DMS114 treated with DMSO at 0.1 percent for 48 hours (cell line): Measurements from ENCODE around the gene OR51B5.
"Not testable (repeated sequence)": the region's sequence is repeated elsewhere in the genome, so short reads cannot be mapped to it uniquely, and the experiment has no call there.

ENCODE experiments used
- DNase-seq: peaks from one replicate; lab custom pipeline; 2025; ENCODE audit not compliant: unreplicated experiment; lab: John Stamatoyannopoulos, UW

OR51B5 gene

GRCh38 chr11:5343474-5344335 is at the start of gene OR51B5:
Gene OR51B5, minus strand, starts transcription at chr11:5343524. Its CDS starts 0 bp downstream, at chr11:5343524.
- DNase-seq, result no peak

- DNase-seq, result no peak
These were observed 46.9 kb upstream of the OR51B5 start for GRCh38 chr11:5390210-5390609.

- DNase-seq, result no peak
These were observed 41.0 kb upstream of the OR51B5 start for GRCh38 chr11:5384335-5384734.

- no peak for DNase-seq
These were observed 40.3 kb upstream of the OR51B5 start, which contains the start of gene OR51M1 for GRCh38 chr11:5383576-5383975. Gene OR51M1, plus strand, starts transcription at chr11:5383812. Its CDS starts 5,587 bp downstream, at chr11:5389399.

- DNase-seq, result peak; percentile 8
These were observed 37.5 kb upstream of the OR51B5 start for GRCh38 chr11:5380740-5381342.

- DNase-seq, result no peak
These were observed 26.5 kb upstream of the OR51B5 start for GRCh38 chr11:5369789-5370188.

GRCh38 chr11:5368502-5369043 is 25.2 kb upstream of the OR51B5 start:
- no peak for DNase-seq

GRCh38 chr11:5367448-5368074 is 24.2 kb upstream of the OR51B5 start:
- no peak for DNase-seq

- no peak for DNase-seq
These were observed 23.5 kb upstream of the OR51B5 start for GRCh38 chr11:5366856-5367255.

- DNase-seq, result not testable (repeated sequence)
These were observed 23.0 kb upstream of the OR51B5 start for GRCh38 chr11:5366365-5366764.

GRCh38 chr11:5364214-5364613 is 20.9 kb upstream of the OR51B5 start:
- DNase-seq, result no peak

GRCh38 chr11:5363679-5364078 is 20.4 kb upstream of the OR51B5 start:
- DNase-seq, result no peak

- no peak for DNase-seq
These were observed 18.8 kb upstream of the OR51B5 start for GRCh38 chr11:5362017-5362625.

- not testable (repeated sequence) for DNase-seq
These were observed 12.7 kb upstream of the OR51B5 start for GRCh38 chr11:5356031-5356430.

- DNase-seq, result no peak
These were observed 7.9 kb upstream of the OR51B5 start, which contains the start of gene OR51B6 for GRCh38 chr11:5351208-5351607. Gene OR51B6, plus strand, starts transcription at chr11:5351508. Its CDS starts 0 bp downstream, at chr11:5351508.

GRCh38 chr11:5349550-5349949 is 6.2 kb upstream of the OR51B5 start:
- DNase-seq, result no peak

- DNase-seq, result no peak
These were observed 5.3 kb upstream of the OR51B5 start for GRCh38 chr11:5348551-5349194.

- DNase-seq, result no peak
These were observed 2.5 kb upstream of the OR51B5 start for GRCh38 chr11:5345831-5346230.

GRCh38 chr11:5339771-5340322 is 3.5 kb downstream of the OR51B5 start:
- no peak for DNase-seq

GRCh38 chr11:5337253-5337652 is 6.1 kb downstream of the OR51B5 start:
- not testable (repeated sequence) for DNase-seq
